H9 (cell line): ENCODE data around the gene CCNI2. TPM values are rescaled to one million over a fixed set of nuclear protein-coding genes. Genes with fewer than 3 reads are reported as not detected.

Experiments
- DNase-seq: peaks from one replicate; pipeline ENCODE4 v3.0.0-alpha.2; 2017
- H2AFZ ChIP-seq: one replicate; pipeline ENCODE4 v1.6.1; 2013; ENCODE audit warnings: mild to moderate bottlenecking, low read length, control low read depth, moderate library complexity
- H2AK5ac ChIP-seq: 2 replicates; pipeline ENCODE4 v1.6.1; 2013; ENCODE audit warnings: low read length, control low read depth, mixed read lengths; ENCODE audit not compliant: insufficient read length
- H2BK120ac ChIP-seq: one replicate; pipeline ENCODE4 v1.6.1; 2013; ENCODE audit warnings: low read depth, mild to moderate bottlenecking, low read length, control low read depth, inconsistent platforms; ENCODE audit not compliant: poor library complexity, severe bottlenecking
- H2BK12ac ChIP-seq: 2 replicates; pipeline ENCODE4 v1.6.1; 2013; ENCODE audit warnings: low read length, control low read depth, mixed read lengths, low read depth; ENCODE audit not compliant: insufficient read length
- H2BK15ac ChIP-seq: 2 replicates; pipeline ENCODE4 v1.6.1; 2013; ENCODE audit warnings: low read depth, low read length, control low read depth
- H2BK20ac ChIP-seq: one replicate; pipeline ENCODE4 v1.6.1; 2013; ENCODE audit warnings: low read depth, mild to moderate bottlenecking, low read length, control low read depth, inconsistent platforms; ENCODE audit not compliant: poor library complexity, severe bottlenecking
- H2BK5ac ChIP-seq: 2 replicates; pipeline ENCODE4 v1.6.1; 2013; ENCODE audit warnings: low read length, control low read depth, mixed read lengths; ENCODE audit not compliant: insufficient read length
- H3K14ac ChIP-seq: 2 replicates; pipeline ENCODE4 v1.6.1; 2013; ENCODE audit warnings: low read length, control low read depth; ENCODE audit not compliant: insufficient read depth
- H3K18ac ChIP-seq: 2 replicates; pipeline ENCODE4 v1.6.1; 2013; ENCODE audit warnings: low read depth, mild to moderate bottlenecking, mixed read lengths, low read length, control low read depth; ENCODE audit not compliant: insufficient read length
- H3K23ac ChIP-seq: 2 replicates; pipeline ENCODE4 v1.6.1; 2013; ENCODE audit warnings: low read length, control low read depth, mixed read lengths, low read depth; ENCODE audit not compliant: insufficient read length
- H3K23me2 ChIP-seq: 2 replicates; pipeline ENCODE4 v1.6.1; 2013; ENCODE audit warnings: low read depth, mild to moderate bottlenecking, mixed read lengths, low read length, control low read depth; ENCODE audit not compliant: insufficient read length, poor library complexity, severe bottlenecking
- H3K27ac ChIP-seq: 2 replicates; pipeline ENCODE4 v1.5.1; 2013; ENCODE audit warnings: low read length, control low read depth, mixed read lengths, low read depth; ENCODE audit not compliant: insufficient read length
- H3K27me3 ChIP-seq: 2 replicates; pipeline ENCODE4 v1.6.1; 2013; ENCODE audit warnings: low read length, control low read depth, inconsistent platforms; ENCODE audit not compliant: insufficient read depth
- H3K4ac ChIP-seq: 2 replicates; pipeline ENCODE4 v1.6.1; 2013; ENCODE audit warnings: low read depth, mild to moderate bottlenecking, control low read depth, inconsistent platforms, low read length, moderate library complexity
- H3K4me1 ChIP-seq: 2 replicates; pipeline ENCODE4 v1.6.1; 2013; ENCODE audit warnings: low read length, control low read depth, inconsistent platforms; ENCODE audit not compliant: insufficient read depth
- H3K4me2 ChIP-seq: 2 replicates; pipeline ENCODE4 v1.6.1; 2013; ENCODE audit warnings: low read length, control low read depth, mixed read lengths; ENCODE audit not compliant: insufficient read length, insufficient read depth
- H3K56ac ChIP-seq: 2 replicates; pipeline ENCODE4 v1.6.1; 2013; ENCODE audit warnings: low read depth, mild to moderate bottlenecking, mixed read lengths, low read length, control low read depth; ENCODE audit not compliant: insufficient read length
- H3K79me1 ChIP-seq: 2 replicates; pipeline ENCODE4 v1.6.1; 2013; ENCODE audit warnings: low read depth, mild to moderate bottlenecking, moderate library complexity, low read length, control low read depth, inconsistent platforms; ENCODE audit not compliant: insufficient read depth, poor library complexity, severe bottlenecking
- H3K79me2 ChIP-seq: 2 replicates; pipeline ENCODE4 v1.6.1; 2013; ENCODE audit warnings: low read length, control low read depth, inconsistent platforms; ENCODE audit not compliant: insufficient read depth
- H3K9ac ChIP-seq: 2 replicates; pipeline ENCODE4 v1.6.1; 2013; ENCODE audit warnings: low read length, control low read depth, mixed read lengths; ENCODE audit not compliant: insufficient read length; ENCODE audit errors: extremely low read depth
- H3K9me3 ChIP-seq: one replicate; pipeline ENCODE4 v1.6.1; 2013; ENCODE audit warnings: low read depth, low read length, inconsistent platforms; ENCODE audit not compliant: control insufficient read depth
- H3T11ph ChIP-seq: one replicate; pipeline ENCODE4 v1.6.1; 2013; ENCODE audit warnings: mild to moderate bottlenecking, low read length, control low read depth, inconsistent platforms
- H4K20me1 ChIP-seq: one replicate; pipeline ENCODE4 v1.6.1; 2013; ENCODE audit not compliant: control insufficient read depth, insufficient read length, insufficient read depth
- H4K5ac ChIP-seq: 2 replicates; pipeline ENCODE4 v1.6.1; 2013; ENCODE audit warnings: low read depth, mild to moderate bottlenecking, mixed read lengths, low read length, control low read depth; ENCODE audit not compliant: insufficient read length
- H4K8ac ChIP-seq: replicated peaks from 2 replicates; pipeline ENCODE4 v1.6.1; 2013; ENCODE audit warnings: low read length, control low read depth, mixed read lengths, low read depth; ENCODE audit not compliant: insufficient read length
- H4K91ac ChIP-seq: 2 replicates; pipeline ENCODE4 v1.6.1; 2013; ENCODE audit warnings: low read depth, mild to moderate bottlenecking, moderate library complexity, mixed read lengths, low read length, control low read depth; ENCODE audit not compliant: insufficient read length
- H3K27ac Mint-ChIP-seq, 3 experiments: 2 replicates in 2 of 3; 3 replicates in 1 of 3; pipeline ENCODE4 v1.8.0; 2020 to 2021; ENCODE audit warnings: mixed read lengths in 3 of 3, mild to moderate bottlenecking in 1 of 3, moderate library complexity in 1 of 3
- H3K27me3 Mint-ChIP-seq: 2 replicates; pipeline ENCODE4 v1.8.0; 2021; ENCODE audit warnings: low read depth, mild to moderate bottlenecking, moderate library complexity, mixed read lengths
- H3K36me3 Mint-ChIP-seq, 3 experiments: 2 replicates in 2 of 3; 3 replicates in 1 of 3; pipeline ENCODE4 v1.8.0; 2020 to 2021; ENCODE audit warnings: low read depth in 3 of 3, mixed read lengths in 3 of 3; ENCODE audit not compliant: insufficient read depth in 1 of 3
- H3K4me1 Mint-ChIP-seq, 2 experiments: 2 replicates each; pipeline ENCODE4 v1.8.0; 2020; ENCODE audit warnings: mixed read lengths in 2 of 2
- H3K4me3 Mint-ChIP-seq, 2 experiments: 2 replicates in 1 of 2; 3 replicates in 1 of 2; pipeline ENCODE4 v1.8.0; 2020 to 2021; ENCODE audit warnings: mild to moderate bottlenecking in 2 of 2, mixed read lengths in 2 of 2, moderate library complexity in 1 of 2
- H3K9me3 Mint-ChIP-seq, 2 experiments: 2 replicates in 1 of 2; 3 replicates in 1 of 2; pipeline ENCODE4 v1.8.0; 2020; ENCODE audit warnings: mild to moderate bottlenecking in 2 of 2, mixed read lengths in 2 of 2, moderate library complexity in 1 of 2
- WGBS: extraction: QIAGEN DNeasy Blood & Tissue Kit; methylation state at CpG from one replicate; pipeline ENCODE4 v1.1.7; 2013; ENCODE audit warnings: missing lambda C conversion rate, low lambda C conversion rate, mixed read lengths; ENCODE audit not compliant: insufficient read length; ENCODE audit errors: extremely low coverage; 5-methylcytosine and 5-hydroxymethylcytosine counted together
- total RNA-seq: library from RNA; stranded (reverse); gene quantifications from 2 replicates; pipeline ENCODE4 v1.2.1, GENCODE V29; 2021
- TF ChIP-seq, protein P1 (sequence below): fragments of 200-600 bp; sonication (generic); conservative IDR thresholded peaks from 3 replicates; pipeline ENCODE4 v1.8.0; 2021; ENCODE audit warnings: antibody characterized with exemption, mild to moderate bottlenecking

Gene CCNI2
- total RNA-seq, 1 experiment from 2014 or later, result 0.57 TPM

DNA sequence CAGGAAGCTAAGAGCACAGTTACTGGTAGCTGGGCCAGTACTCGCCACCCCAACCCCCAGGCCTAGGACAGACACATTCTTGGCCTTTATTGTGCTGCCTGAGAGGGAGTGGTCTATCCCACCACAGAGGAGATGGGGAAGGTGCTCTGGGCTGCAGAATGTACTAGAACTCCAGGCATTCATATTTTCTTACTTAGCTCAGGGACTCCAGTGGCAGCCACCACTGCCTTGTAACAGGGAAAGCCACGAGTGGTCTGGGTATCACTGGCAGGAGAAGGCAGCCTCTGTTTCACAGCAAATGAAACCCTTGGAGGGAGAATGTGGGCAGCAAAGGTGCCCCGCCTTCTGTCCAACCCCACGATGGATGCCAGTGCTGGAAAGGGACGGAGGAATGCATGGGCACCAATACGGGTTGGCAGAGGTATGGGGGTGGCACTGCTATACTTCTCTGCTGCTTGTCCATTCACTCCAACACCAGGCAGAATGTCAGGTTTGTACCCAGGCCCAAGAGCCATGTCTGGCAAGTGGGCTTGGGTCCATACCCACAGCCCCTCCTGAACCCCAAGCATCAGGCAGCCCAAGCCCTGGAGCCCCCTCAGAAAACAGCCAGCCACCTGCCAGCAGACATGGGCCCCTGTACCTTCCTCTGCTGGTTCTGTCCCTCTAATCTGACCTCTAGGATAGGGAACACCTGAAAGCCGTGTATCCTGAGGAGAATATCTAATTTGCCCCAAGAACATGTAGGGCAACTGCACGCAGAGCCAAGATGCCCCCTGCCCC lies 25.3 kb downstream of the CCNI2 start:
- Histone ChIP-seq H3K4me2 (no peak overlapping the region), H3K79me2 (peaks cover 2% of the 10 kb centered on the region; the same call in 1 of the 2 replicates), H3K56ac (no peak overlapping the region), H3K27ac (no peak overlapping the region), H2BK5ac (no peak overlapping the region), H3K79me1 (peaks cover 2% of the 10 kb centered on the region), H2AK5ac (no peak overlapping the region), H3K9ac (no peak overlapping the region), H4K91ac (no peak overlapping the region), H3T11ph (no peak overlapping the region), H4K5ac (no peak overlapping the region), H2BK120ac (no peak overlapping the region), H3K23me2 (peaks cover 8% of the 10 kb centered on the region), H3K14ac (no peak overlapping the region), H2BK15ac (no peak overlapping the region), H3K9me3 (no peaks in the 10 kb centered on the region), H4K20me1 (no peaks in the 10 kb centered on the region), H3K4ac (no peak overlapping the region), H3K4me1 (peaks cover 8% of the 10 kb centered on the region; the same call in 1 of the 2 replicates), H3K18ac (no peak overlapping the region), H3K23ac (no peak overlapping the region), H4K8ac (no peak overlapping the region), H2BK12ac (no peak overlapping the region), H2BK20ac (no peak overlapping the region), H2AFZ (no peak overlapping the region), H3K27me3 (peaks cover 3% of the 10 kb centered on the region; the same call in 1 of the 2 replicates)
- no peak for DNase-seq
- peaks cover 44% of the 10 kb centered on the region for H3K27me3 Mint-ChIP-seq
- H3K4me3 Mint-ChIP-seq, result no peak overlapping the region
- H3K9me3 Mint-ChIP-seq, result no peaks in the 10 kb centered on the region
- H3K27ac Mint-ChIP-seq, result peak overlapping the region in 1 of 3 experiments; percentile 52; a peak in 2 of 7 replicates
- H3K36me3 Mint-ChIP-seq, result no peaks in the 10 kb centered on the region
- peaks cover 25 to 32% of the 10 kb centered on the region in 2 experiments for H3K4me1 Mint-ChIP-seq
- WGBS, result no CpG with 5 or more reads among the region's 8 CpGs
- TF ChIP-seq, protein P1, sequence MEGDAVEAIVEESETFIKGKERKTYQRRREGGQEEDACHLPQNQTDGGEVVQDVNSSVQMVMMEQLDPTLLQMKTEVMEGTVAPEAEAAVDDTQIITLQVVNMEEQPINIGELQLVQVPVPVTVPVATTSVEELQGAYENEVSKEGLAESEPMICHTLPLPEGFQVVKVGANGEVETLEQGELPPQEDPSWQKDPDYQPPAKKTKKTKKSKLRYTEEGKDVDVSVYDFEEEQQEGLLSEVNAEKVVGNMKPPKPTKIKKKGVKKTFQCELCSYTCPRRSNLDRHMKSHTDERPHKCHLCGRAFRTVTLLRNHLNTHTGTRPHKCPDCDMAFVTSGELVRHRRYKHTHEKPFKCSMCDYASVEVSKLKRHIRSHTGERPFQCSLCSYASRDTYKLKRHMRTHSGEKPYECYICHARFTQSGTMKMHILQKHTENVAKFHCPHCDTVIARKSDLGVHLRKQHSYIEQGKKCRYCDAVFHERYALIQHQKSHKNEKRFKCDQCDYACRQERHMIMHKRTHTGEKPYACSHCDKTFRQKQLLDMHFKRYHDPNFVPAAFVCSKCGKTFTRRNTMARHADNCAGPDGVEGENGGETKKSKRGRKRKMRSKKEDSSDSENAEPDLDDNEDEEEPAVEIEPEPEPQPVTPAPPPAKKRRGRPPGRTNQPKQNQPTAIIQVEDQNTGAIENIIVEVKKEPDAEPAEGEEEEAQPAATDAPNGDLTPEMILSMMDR, result no peak
